Suprapubic skin (tissue), 4 donors: Measurements from ENCODE around the gene VIT. TPM values are rescaled to one million over a fixed set of nuclear protein-coding genes. Genes with fewer than 3 reads are reported as not detected.
A peak's percentile ranks its signal among the peaks of the same experiment; 100 is the strongest.

Experiments
- DNase-seq, 2 donors: peaks; one replicate each; pipeline ENCODE4 v3.0.0-alpha.2; 2019; ENCODE audit warnings: low spot score in 2 of 2
- H3K27ac ChIP-seq: fragments of 200-600 bp; sonication (generic); one replicate; pipeline ENCODE4 v1.5.1; 2019
- H3K27me3 ChIP-seq: fragments of 200-600 bp; sonication (generic); one replicate; pipeline ENCODE4 v1.5.1; 2019
- H3K36me3 ChIP-seq: fragments of 200-600 bp; sonication (generic); one replicate; pipeline ENCODE4 v1.5.1; 2019
- H3K4me1 ChIP-seq: fragments of 200-600 bp; sonication (generic); one replicate; pipeline ENCODE4 v1.5.1; 2019
- H3K4me3 ChIP-seq: fragments of 200-600 bp; sonication (generic); one replicate; pipeline ENCODE4 v1.5.1; 2019; ENCODE audit warnings: mild to moderate bottlenecking
- H3K9me3 ChIP-seq: fragments of 200-600 bp; sonication (generic); one replicate; pipeline ENCODE4 v1.5.1; 2019
- CTCF ChIP-seq, 2 donors: fragments of 200-600 bp in 1 of 2; fragments of 450-650 bp in 1 of 2; sonication (generic) in 1 of 2; IDR thresholded peaks; one replicate each; pipeline ENCODE4 v1.5.1; 2016 to 2019; ENCODE audit warnings: antibody characterized with exemption in 2 of 2, mild to moderate bottlenecking in 1 of 2, moderate library complexity in 1 of 2
- EP300 ChIP-seq: sonication (generic); formaldehyde crosslinking; IDR thresholded peaks from one replicate; pipeline ENCODE4 v1.6.1; 2017; ENCODE audit warnings: antibody characterized with exemption
- POLR2A ChIP-seq, 2 donors: fragments of 450-650 bp; IDR thresholded peaks; one replicate each; pipeline ENCODE4 v1.6.1; 2017; ENCODE audit warnings: antibody characterized with exemption in 2 of 2, mild to moderate bottlenecking in 2 of 2, moderate library complexity in 2 of 2
- POLR2AphosphoS5 ChIP-seq, 3 donors: sonication (generic); formaldehyde crosslinking; IDR thresholded peaks; one replicate each; pipeline ENCODE4 v1.6.1; 2017; ENCODE audit warnings: antibody characterized with exemption in 3 of 3
- WGBS: methylation state at CpG from one replicate; pipeline ENCODE4 v1.1.5; 2018; 5-methylcytosine and 5-hydroxymethylcytosine counted together
- total RNA-seq, 4 donors: library from RNA; depleted of rRNA; stranded (reverse); fragments of >200 nt; gene quantifications; one replicate each; pipeline ENCODE4 v1.1.0, GENCODE V29; 2016

Gene VIT
- total RNA-seq, 4 donors from 2014 or later, result 5.6 to 9.8 (median 9.1) TPM

GRCh38 chr2:36704475-36705150, 8.1 kb downstream of the VIT start:
- no peak for DNase-seq
- H3K9me3 ChIP-seq, result no peaks in the 10 kb centered on the region
- no peak overlapping the region for H3K4me3 ChIP-seq
- peaks cover 28% of the 10 kb centered on the region for H3K4me1 ChIP-seq
- TF ChIP-seq EP300, result no peak
- TF ChIP-seq POLR2AphosphoS5 (IDR thresholded peaks at IDR 0.05), result no peak
- TF ChIP-seq POLR2A (IDR thresholded peaks at IDR 0.05), result no peak
- no peak for TF ChIP-seq CTCF (IDR thresholded peaks at IDR 0.05)
- no peaks in the 10 kb centered on the region for H3K36me3 ChIP-seq
- H3K27me3 ChIP-seq, result no peaks in the 10 kb centered on the region
- 71% methylated on average over 5 of the region's 6 CpGs for WGBS
- peak overlapping the region; percentile 68 for H3K27ac ChIP-seq

- WGBS, result 63% methylated on average over 9 of the region's 9 CpGs
- no peak overlapping the region for H3K4me3 ChIP-seq
- H3K27ac ChIP-seq, result peak overlapping the region; percentile 68
- H3K36me3 ChIP-seq, result no peaks in the 10 kb centered on the region
- H3K27me3 ChIP-seq, result no peaks in the 10 kb centered on the region
- no peak for DNase-seq
- TF ChIP-seq POLR2A (IDR thresholded peaks at IDR 0.05) (no peak), EP300 (no peak), CTCF (IDR thresholded peaks at IDR 0.05) (no peak), POLR2AphosphoS5 (IDR thresholded peaks at IDR 0.05) (no peak)
- H3K9me3 ChIP-seq, result no peaks in the 10 kb centered on the region
- H3K4me1 ChIP-seq, result peaks cover 28% of the 10 kb centered on the region
Measured at GRCh38 chr2:36705326-36706020, 9.0 kb downstream of the VIT start.

GRCh38 chr2:36706021-36706876, 9.7 kb downstream of the VIT start:
- no peaks in the 10 kb centered on the region for H3K9me3 ChIP-seq
- peak overlapping the region; percentile 85 for H3K27ac ChIP-seq
- TF ChIP-seq EP300, result no peak
- TF ChIP-seq CTCF (IDR thresholded peaks at IDR 0.05), result no peak
- TF ChIP-seq POLR2AphosphoS5 (IDR thresholded peaks at IDR 0.05), result no peak
- TF ChIP-seq POLR2A (IDR thresholded peaks at IDR 0.05), result no peak
- peaks cover 28% of the 10 kb centered on the region for H3K4me1 ChIP-seq
- no peak overlapping the region for H3K4me3 ChIP-seq
- H3K27me3 ChIP-seq, result no peaks in the 10 kb centered on the region
- peak in 1 of 2 donors; percentile 76 for DNase-seq
- 63% methylated on average over 5 of the region's 5 CpGs for WGBS
- no peaks in the 10 kb centered on the region for H3K36me3 ChIP-seq

GRCh38 chr2:36707050-36707449, 10.5 kb downstream of the VIT start:
- Histone ChIP-seq H3K9me3 (no peaks in the 10 kb centered on the region), H3K27me3 (no peaks in the 10 kb centered on the region), H3K4me3 (no peak overlapping the region), H3K36me3 (no peaks in the 10 kb centered on the region), H3K4me1 (peaks cover 28% of the 10 kb centered on the region), H3K27ac (peak overlapping the region; percentile 85)
- TF ChIP-seq CTCF (IDR thresholded peaks at IDR 0.05) (no peak), POLR2A (IDR thresholded peaks at IDR 0.05) (no peak), EP300 (no peak), POLR2AphosphoS5 (IDR thresholded peaks at IDR 0.05) (no peak)
- 40% methylated on average over 5 of the region's 5 CpGs for WGBS
- no peak for DNase-seq
